Panc1 (cell line): ENCODE measurements around the gene LYPD4. TPM values are rescaled to one million over a fixed set of nuclear protein-coding genes. Genes with fewer than 3 reads are reported as not detected.

Source experiments
- ATAC-seq: fragments of 200-7000 bp; cut with Tn5 transposase; 2 replicates; pipeline ENCODE4 v1.9.1; 2020; ENCODE audit warnings: mild to moderate bottlenecking, moderate library complexity
- BruUV-seq: library from RNA; stranded (reverse); fragments of 400-500 nt; replicated peaks from 2 replicates; lab custom pipeline; 2021; lab: Mats Ljungman, UMichigan
- CTCF ChIA-PET: fragments of 300-600 bp; sonication (Branson Sonifier 250); formaldehyde crosslinking; loops from one replicate; lab custom pipeline; 2022; ENCODE audit warnings: antibody characterized with exemption; lab: Charles Lee
- POLR2A ChIA-PET: fragments of 300-600 bp; sonication (Branson Sonifier 250); formaldehyde crosslinking; loops from one replicate; lab custom pipeline; 2022; ENCODE audit warnings: antibody characterized with exemption; lab: Charles Lee
- DNase-seq: peaks from one replicate; pipeline ENCODE4 v3.0.0-alpha.2; 2010; ENCODE audit warnings: low read depth, low spot score
- H3K27ac ChIP-seq: 2 replicates; pipeline ENCODE4 v1.5.1; 2011; ENCODE audit warnings: mild to moderate bottlenecking, low read length, inconsistent platforms
- H3K27me3 ChIP-seq: fragments of 200-500 bp; sonication (Bioruptor generic); 2 replicates; pipeline ENCODE4 v1.6.0; 2014; ENCODE audit warnings: low read length, inconsistent platforms; ENCODE audit not compliant: control insufficient read depth, insufficient read depth
- H3K36me3 ChIP-seq: fragments of 200-500 bp; sonication (Bioruptor generic); 2 replicates; pipeline ENCODE4 v1.5.1; 2014; ENCODE audit warnings: inconsistent platforms, mild to moderate bottlenecking, low read length, moderate library complexity; ENCODE audit not compliant: control insufficient read depth, insufficient read depth
- H3K4me1 ChIP-seq: 2 replicates; pipeline ENCODE4 v1.5.1; 2011; ENCODE audit warnings: inconsistent platforms, mild to moderate bottlenecking, low read length, moderate library complexity; ENCODE audit not compliant: control insufficient read depth, insufficient read depth
- H3K4me3 ChIP-seq, 2 experiments: 2 replicates each; pipeline ENCODE4 v1.5.1; 2011 to 2012; ENCODE audit warnings: low read depth in 2 of 2, low read length in 2 of 2, mild to moderate bottlenecking in 2 of 2, inconsistent platforms in 1 of 2, moderate library complexity in 1 of 2
- H3K9me3 ChIP-seq: fragments of 200-500 bp; sonication (Bioruptor generic); 2 replicates; pipeline ENCODE4 v1.5.1; 2014; ENCODE audit warnings: low read depth, mild to moderate bottlenecking, inconsistent platforms, low read length, moderate library complexity; ENCODE audit not compliant: control insufficient read depth, insufficient read depth
- CTCF ChIP-seq: fragments of 450-650 bp; IDR thresholded peaks from 2 replicates; pipeline ENCODE4 v1.5.1; 2017; ENCODE audit warnings: mild to moderate bottlenecking
- POLR2AphosphoS5 ChIP-seq: IDR thresholded peaks from 2 replicates; pipeline ENCODE4 v1.6.1; 2012; ENCODE audit warnings: mild to moderate bottlenecking, low read depth, low read length, moderate library complexity
- REST ChIP-seq, 2 experiments: IDR thresholded peaks; 2 replicates each; pipeline ENCODE4 v1.6.1; 2011 to 2012; ENCODE audit warnings: low read depth in 2 of 2, control low read depth in 1 of 2, low read length in 1 of 2, mild to moderate bottlenecking in 1 of 2, moderate library complexity in 1 of 2; ENCODE audit not compliant: insufficient read depth in 1 of 2
- SIN3A ChIP-seq: IDR thresholded peaks from 2 replicates; pipeline ENCODE4 v1.6.1; 2012; ENCODE audit warnings: low read depth, mild to moderate bottlenecking, low read length, moderate library complexity, borderline replicate concordance; ENCODE audit not compliant: insufficient read depth
- TCF7L2 ChIP-seq: IDR thresholded peaks from 2 replicates; pipeline ENCODE4 v1.6.1; 2011; ENCODE audit warnings: mild to moderate bottlenecking, low read depth, low read length, inconsistent platforms
- in situ Hi-C: cut with HindIII; loops from 2 replicates; pipeline ENCODE4 v1.10.0; 2016; ENCODE audit warnings: low sequenced_read_pairs, low pct_unique_long_range_greater_than_20kb
- intact Hi-C: fragments of 100-400 bp; cut with micrococcal nuclease; formaldehyde crosslinking; loops from one replicate; pipeline ENCODE4 v1.10.0; 2022; ENCODE audit not compliant: unreplicated experiment
- total RNA-seq: library from RNA; stranded (reverse); gene quantifications from one replicate; pipeline ENCODE4 v1.2.1, GENCODE V29; 2021; ENCODE audit not compliant: unreplicated experiment

Gene LYPD4
- total RNA-seq, 1 experiment from 2014 or later, result not detected

- Histone ChIP-seq H3K36me3 (no peaks in the 10 kb centered on the region), H3K27ac (no peak overlapping the region), H3K4me3 (no peak overlapping the region), H3K27me3 (no peaks in the 10 kb centered on the region), H3K4me1 (no peaks in the 10 kb centered on the region), H3K9me3 (no peaks in the 10 kb centered on the region)
- DNase-seq (peak; percentile 18), ATAC-seq (peak; percentile 88)
- no peak for TF ChIP-seq SIN3A
- no peak for TF ChIP-seq REST (IDR thresholded peaks at IDR 0.05; ENCODE audit: insufficient read depth in 1 of 2, low read depth in 2 of 2, low read length in 1 of 2)
- no peak for TF ChIP-seq TCF7L2
- TF ChIP-seq POLR2AphosphoS5, result no peak
- peak; percentile 73 for TF ChIP-seq CTCF
- in situ Hi-C loops, result no loop called here
- ChIA-PET CTCF (interaction anchor here (0.6 to 1.9 kb wide), 7 partner anchors 18 to 698 kb away, joined by 3 to 9 read pairs (median 4); no protein-coding TSS in a partner anchor), POLR2A (interaction anchor here (0.6 kb wide), 1 partner anchor 39 kb away, joined by 9 read pairs; the partner anchor contains the start of gene RPS19)
- BruUV-seq, result no TSS peak
- intact Hi-C loops, result no loop called here
These were observed 23.3 kb downstream of the LYPD4 start for GRCh38 chr19:41821003-41821735.

- POLR2A ChIA-PET, result no interaction called here
- Histone ChIP-seq H3K4me1 (no peaks in the 10 kb centered on the region), H3K4me3 (no peak overlapping the region), H3K27ac (no peak overlapping the region), H3K27me3 (no peaks in the 10 kb centered on the region), H3K36me3 (no peaks in the 10 kb centered on the region), H3K9me3 (no peaks in the 10 kb centered on the region)
- DNase-seq, result no peak
- CTCF ChIA-PET, result no interaction called here
- no peak for TF ChIP-seq SIN3A
- TF ChIP-seq TCF7L2, result no peak
- in situ Hi-C loops (no loop called here), intact Hi-C loops (no loop called here)
- BruUV-seq, result no TSS peak
- no peak for ATAC-seq
These were observed 27.7 kb downstream of the LYPD4 start for GRCh38 chr19:41816761-41817160.

GRCh38 chr19:41815301-41815700 is 29.2 kb downstream of the LYPD4 start:
- DNase-seq, result no peak
- ChIA-PET POLR2A (no interaction called here), CTCF (no interaction called here)
- no peak for ATAC-seq
- no peak overlapping the region for H3K4me3 ChIP-seq
- no peak for TF ChIP-seq TCF7L2
- no peak for TF ChIP-seq CTCF
- no peak for TF ChIP-seq REST (IDR thresholded peaks at IDR 0.05; ENCODE audit: insufficient read depth in 1 of 2, low read depth in 2 of 2, low read length in 1 of 2)
- no TSS peak for BruUV-seq
- no peaks in the 10 kb centered on the region for H3K27me3 ChIP-seq
- H3K27ac ChIP-seq, result no peak overlapping the region
- no peaks in the 10 kb centered on the region for H3K36me3 ChIP-seq
- intact Hi-C loops (no loop called here), in situ Hi-C loops (no loop called here)
- H3K4me1 ChIP-seq, result no peaks in the 10 kb centered on the region
- H3K9me3 ChIP-seq, result no peaks in the 10 kb centered on the region
